Memory B cell (primary cell): ENCODE data around the gene DGKB.

Source experiments
- ATAC-seq: fragments of 150-1000 bp; cut with Tn5 transposase; 2 replicates; pipeline ENCODE4 v1.10.0; 2021; ENCODE audit warnings: low read depth, mild to moderate bottlenecking, moderate library complexity
- DNase-seq, 2 donors: peaks; one replicate each; pipeline ENCODE4 v3.0.0; 2022; ENCODE audit warnings: low spot score in 2 of 2
- H3K27ac Mint-ChIP-seq: one replicate; pipeline ENCODE4 v1.8.0; 2022; ENCODE audit warnings: mild to moderate bottlenecking, moderate library complexity, mixed read lengths
- H3K27me3 Mint-ChIP-seq: one replicate; pipeline ENCODE4 v1.8.0; 2022; ENCODE audit warnings: mixed read lengths
- H3K36me3 Mint-ChIP-seq: one replicate; pipeline ENCODE4 v1.8.0; 2022; ENCODE audit warnings: mild to moderate bottlenecking, mixed read lengths
- H3K4me1 Mint-ChIP-seq: one replicate; pipeline ENCODE4 v1.8.0; 2022; ENCODE audit warnings: mixed read lengths
- H3K4me3 Mint-ChIP-seq: one replicate; pipeline ENCODE4 v1.8.0; 2022; ENCODE audit warnings: mild to moderate bottlenecking, moderate library complexity, mixed read lengths
- H3K9me3 Mint-ChIP-seq: one replicate; pipeline ENCODE4 v1.8.0; 2022; ENCODE audit warnings: mixed read lengths

Gene DGKB

DNA sequence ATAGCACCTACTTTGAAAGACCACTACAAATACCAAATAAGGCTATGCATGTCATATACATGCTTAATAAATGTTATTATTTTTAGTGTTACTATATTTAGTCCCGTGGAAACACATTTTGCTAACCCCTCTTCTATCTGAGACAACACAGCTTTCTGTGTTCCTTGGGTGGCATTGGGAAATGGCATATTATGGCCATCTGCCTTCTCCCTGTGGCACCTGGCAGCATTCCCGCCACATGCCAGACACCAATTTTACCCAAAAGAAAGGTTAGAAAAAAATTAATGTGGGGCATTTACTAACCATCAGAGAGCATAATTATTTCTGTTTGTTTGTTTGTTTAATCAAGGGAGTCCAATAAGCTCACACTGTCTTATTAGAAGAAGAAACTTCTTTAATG is 744.4 kb downstream of the DGKB start:
- Mint-ChIP-seq H3K27ac (no peak overlapping the region), H3K4me1 (peaks cover 2% of the 10 kb centered on the region), H3K36me3 (no peaks in the 10 kb centered on the region), H3K9me3 (peaks cover 11% of the 10 kb centered on the region), H3K27me3 (peaks cover 2% of the 10 kb centered on the region), H3K4me3 (no peak overlapping the region)
- no peak for ATAC-seq
- DNase-seq = no peak

DNA sequence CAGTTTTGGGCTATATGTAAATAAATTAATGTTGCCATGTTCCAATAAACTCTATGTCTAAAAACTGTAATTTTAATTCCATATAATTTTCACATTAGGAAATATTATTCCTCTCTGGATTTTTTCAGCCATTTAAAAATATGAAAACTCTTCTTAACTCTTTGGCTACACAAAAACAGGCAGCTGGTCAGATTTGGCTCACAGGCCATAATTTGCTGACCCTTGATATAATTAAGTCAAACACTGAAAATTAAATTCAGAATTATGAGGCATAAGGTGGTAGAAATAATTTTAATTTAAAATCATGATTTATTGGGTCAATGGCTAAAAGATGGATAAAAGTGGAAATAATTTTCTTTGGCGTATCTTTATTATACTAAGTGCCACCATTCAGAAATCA is 746.1 kb downstream of the DGKB start:
- H3K4me3 Mint-ChIP-seq = no peak overlapping the region
- peaks cover 2% of the 10 kb centered on the region for H3K4me1 Mint-ChIP-seq
- H3K27me3 Mint-ChIP-seq = peaks cover 2% of the 10 kb centered on the region
- no peak overlapping the region for H3K27ac Mint-ChIP-seq
- no peak for DNase-seq
- H3K36me3 Mint-ChIP-seq = no peaks in the 10 kb centered on the region
- peaks cover 11% of the 10 kb centered on the region for H3K9me3 Mint-ChIP-seq
- no peak for ATAC-seq

DNA sequence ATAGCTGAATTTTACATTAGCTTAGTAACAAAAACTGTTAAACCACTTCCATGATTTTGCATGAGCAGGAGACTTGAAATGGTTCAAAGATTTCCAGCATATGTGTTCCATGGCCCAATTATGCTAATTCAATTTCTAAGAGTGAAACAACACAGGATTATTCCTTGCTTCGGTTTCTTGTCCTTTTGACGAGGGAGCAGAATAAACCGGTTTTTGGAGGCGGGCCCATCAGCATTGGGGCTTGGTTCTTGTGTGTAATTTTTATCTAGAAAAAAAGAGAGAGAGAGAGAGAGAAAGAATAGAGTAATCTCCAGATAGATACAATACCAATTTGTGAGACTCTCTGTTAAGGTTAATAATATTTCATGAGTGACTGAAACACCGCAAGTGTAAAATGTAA is 753.6 kb downstream of the DGKB start:
- H3K4me3 Mint-ChIP-seq = no peak overlapping the region
- H3K27ac Mint-ChIP-seq = no peak overlapping the region
- H3K9me3 Mint-ChIP-seq = no peaks in the 10 kb centered on the region
- no peak for ATAC-seq
- H3K4me1 Mint-ChIP-seq = no peaks in the 10 kb centered on the region
- H3K36me3 Mint-ChIP-seq = no peaks in the 10 kb centered on the region
- no peak for DNase-seq
- no peaks in the 10 kb centered on the region for H3K27me3 Mint-ChIP-seq

DNA sequence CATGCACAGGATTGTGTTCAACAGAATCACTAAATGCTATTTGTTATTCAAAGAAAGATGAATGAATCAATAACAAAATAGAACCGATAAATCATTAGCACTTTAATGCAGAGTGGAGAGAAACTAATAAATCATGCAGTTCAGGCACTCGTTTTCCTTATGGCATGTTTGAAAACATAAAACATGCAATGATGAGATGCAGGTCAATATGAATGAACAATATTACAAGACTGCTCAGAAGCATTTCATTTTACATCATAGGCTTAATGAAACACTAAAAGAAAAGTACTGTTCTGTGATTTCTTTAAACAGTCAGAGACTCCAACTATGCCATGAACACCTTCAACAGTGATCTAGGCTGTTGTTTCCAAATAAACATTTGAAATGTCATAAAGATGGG is 755.0 kb downstream of the DGKB start:
- Mint-ChIP-seq H3K27me3 (no peaks in the 10 kb centered on the region), H3K27ac (no peak overlapping the region)

DNA sequence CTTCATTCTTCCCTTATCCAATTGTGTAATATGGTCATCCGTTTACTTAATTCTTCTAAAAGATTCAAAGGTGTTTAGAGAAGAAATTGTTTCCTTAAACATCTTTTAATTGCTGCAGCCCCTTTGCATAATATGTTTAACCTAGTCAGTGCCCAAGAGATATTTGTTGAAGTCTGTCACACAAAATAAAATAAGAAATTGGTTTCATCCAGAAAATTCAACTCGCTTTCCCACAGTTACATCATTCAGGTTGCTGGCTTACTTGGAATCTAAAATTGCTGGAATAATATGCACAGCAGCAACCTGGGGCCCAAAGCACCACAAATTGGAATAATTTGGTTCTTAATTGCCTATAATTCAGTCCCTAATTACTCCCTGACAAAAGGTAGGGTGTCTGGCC is 758.0 kb downstream of the DGKB start:
- H3K9me3 Mint-ChIP-seq = no peaks in the 10 kb centered on the region
- H3K4me1 Mint-ChIP-seq = no peaks in the 10 kb centered on the region
- ATAC-seq (no peak), DNase-seq (no peak)
- no peaks in the 10 kb centered on the region for H3K27me3 Mint-ChIP-seq
- no peaks in the 10 kb centered on the region for H3K36me3 Mint-ChIP-seq
- no peak overlapping the region for H3K4me3 Mint-ChIP-seq
- H3K27ac Mint-ChIP-seq = no peak overlapping the region

More for the DNA sequence above, 755.0 kb downstream of the DGKB start:
- Mint-ChIP-seq H3K9me3 (no peaks in the 10 kb centered on the region), H3K4me1 (no peaks in the 10 kb centered on the region), H3K4me3 (no peak overlapping the region), H3K36me3 (no peaks in the 10 kb centered on the region)
- DNase-seq (no peak), ATAC-seq (no peak)

DNA sequence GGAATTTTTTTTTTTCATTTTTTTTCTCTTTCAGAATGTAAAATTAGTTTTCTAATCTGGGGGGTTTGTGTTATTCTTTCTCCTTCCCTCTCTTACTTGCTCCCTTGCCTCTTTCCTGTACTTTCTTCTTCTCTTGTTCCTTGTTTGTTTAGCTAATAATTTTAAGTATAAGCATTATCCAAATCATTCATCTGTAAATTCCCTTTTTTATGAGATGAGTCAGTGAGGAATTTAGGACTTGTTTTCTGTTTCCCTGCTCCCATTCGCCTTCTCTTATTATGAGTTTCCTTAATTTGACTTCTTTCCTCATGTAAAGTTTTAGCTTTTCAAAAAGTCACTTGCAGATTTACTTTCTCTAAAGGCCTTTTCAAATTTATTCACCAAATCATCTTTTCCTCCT is 758.4 kb downstream of the DGKB start:
- ATAC-seq (no peak), DNase-seq (no peak)
- H3K4me1 Mint-ChIP-seq = no peaks in the 10 kb centered on the region
- H3K27ac Mint-ChIP-seq = no peak overlapping the region
- no peaks in the 10 kb centered on the region for H3K36me3 Mint-ChIP-seq
- no peak overlapping the region for H3K4me3 Mint-ChIP-seq
- H3K27me3 Mint-ChIP-seq = no peaks in the 10 kb centered on the region
- no peaks in the 10 kb centered on the region for H3K9me3 Mint-ChIP-seq

DNA sequence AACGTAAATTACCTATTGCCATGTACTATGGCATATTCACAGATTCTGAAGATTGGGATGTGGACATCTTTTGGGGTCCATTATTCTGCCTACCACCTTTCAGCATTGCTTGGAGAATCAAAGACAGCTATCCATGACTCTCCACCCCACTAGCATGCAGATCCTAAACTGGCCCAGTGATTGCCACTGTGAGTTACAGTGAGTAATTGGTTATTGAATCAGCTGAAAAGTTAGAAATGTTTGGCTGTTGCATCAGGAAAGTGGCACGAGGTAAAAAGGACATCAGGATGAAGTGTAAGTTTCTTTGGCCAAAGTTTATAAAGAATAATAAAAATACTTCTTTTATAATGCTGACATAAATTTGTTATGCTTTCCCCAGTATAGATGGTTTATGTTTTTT is 764.9 kb downstream of the DGKB start:
- Mint-ChIP-seq H3K36me3 (no peaks in the 10 kb centered on the region), H3K27me3 (no peaks in the 10 kb centered on the region), H3K4me1 (no peaks in the 10 kb centered on the region), H3K9me3 (no peaks in the 10 kb centered on the region), H3K4me3 (no peak overlapping the region), H3K27ac (no peak overlapping the region)
- ATAC-seq = no peak
- DNase-seq = no peak

DNA sequence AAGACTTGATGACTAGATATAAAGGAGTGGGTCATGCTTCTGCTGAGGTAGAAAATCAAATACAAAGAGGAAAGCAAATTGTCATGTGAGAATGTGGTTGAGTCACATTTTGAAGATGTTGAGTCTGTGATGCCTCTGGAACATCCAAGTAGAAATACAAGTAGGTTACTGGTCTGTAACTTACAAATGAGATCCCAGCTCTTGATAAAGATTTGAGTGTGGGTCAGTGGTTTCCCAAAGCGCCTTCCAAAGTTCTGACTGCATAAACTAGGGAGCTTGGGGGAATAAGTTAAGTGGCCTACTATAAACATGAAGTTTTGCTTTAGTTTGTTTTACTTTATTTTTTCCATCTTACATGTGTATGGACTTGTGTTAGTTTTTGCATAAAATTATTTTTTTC is 768.8 kb downstream of the DGKB start:
- no peaks in the 10 kb centered on the region for H3K9me3 Mint-ChIP-seq
- no peak overlapping the region for H3K27ac Mint-ChIP-seq
- H3K27me3 Mint-ChIP-seq = no peaks in the 10 kb centered on the region
- no peaks in the 10 kb centered on the region for H3K36me3 Mint-ChIP-seq
- H3K4me3 Mint-ChIP-seq = no peak overlapping the region
- DNase-seq (no peak), ATAC-seq (no peak)
- no peaks in the 10 kb centered on the region for H3K4me1 Mint-ChIP-seq

DNA sequence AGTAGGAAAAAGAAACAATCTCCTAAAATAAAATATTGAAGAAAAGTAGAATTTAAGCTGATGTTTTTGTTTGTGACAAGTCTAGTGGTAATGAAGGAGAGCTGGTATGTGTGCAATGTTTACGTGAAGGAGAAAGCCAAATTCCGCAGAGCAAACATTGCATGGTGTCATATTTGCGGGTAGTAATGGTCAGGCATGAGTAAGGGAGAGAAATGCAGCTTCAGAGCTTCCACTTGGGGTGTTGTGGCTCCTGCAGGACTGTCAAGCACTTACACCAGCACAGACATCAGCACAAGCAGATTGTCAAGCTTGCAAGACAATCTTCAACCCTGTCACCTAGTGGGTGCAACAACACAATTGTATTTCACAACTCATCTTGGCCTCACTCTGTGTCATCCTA is 776.6 kb downstream of the DGKB start:
- Mint-ChIP-seq H3K27ac (no peak overlapping the region), H3K36me3 (no peaks in the 10 kb centered on the region), H3K4me3 (no peak overlapping the region), H3K4me1 (no peaks in the 10 kb centered on the region), H3K27me3 (no peaks in the 10 kb centered on the region), H3K9me3 (no peaks in the 10 kb centered on the region)
- ATAC-seq (no peak), DNase-seq (no peak)

DNA sequence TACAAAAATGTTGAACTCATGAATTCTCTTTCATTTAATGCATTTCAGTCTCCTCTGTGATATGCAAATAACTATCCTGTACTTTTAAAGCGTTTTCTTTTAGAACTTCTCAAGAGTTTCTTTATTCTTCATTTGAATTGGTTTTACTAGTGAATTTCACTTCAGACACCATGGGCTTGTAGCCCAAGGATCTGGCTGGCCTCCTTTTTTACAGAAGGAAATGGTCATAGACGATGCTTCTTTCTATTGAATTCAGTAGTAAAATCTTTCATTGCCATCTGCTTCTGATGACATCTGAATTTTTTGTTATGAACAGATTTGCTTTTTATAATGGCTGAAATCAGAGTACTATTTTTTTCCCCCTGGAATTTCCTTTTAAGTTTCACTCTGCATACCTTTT is 777.8 kb downstream of the DGKB start:
- H3K9me3 Mint-ChIP-seq = no peaks in the 10 kb centered on the region
- no peak overlapping the region for H3K27ac Mint-ChIP-seq

DNA sequence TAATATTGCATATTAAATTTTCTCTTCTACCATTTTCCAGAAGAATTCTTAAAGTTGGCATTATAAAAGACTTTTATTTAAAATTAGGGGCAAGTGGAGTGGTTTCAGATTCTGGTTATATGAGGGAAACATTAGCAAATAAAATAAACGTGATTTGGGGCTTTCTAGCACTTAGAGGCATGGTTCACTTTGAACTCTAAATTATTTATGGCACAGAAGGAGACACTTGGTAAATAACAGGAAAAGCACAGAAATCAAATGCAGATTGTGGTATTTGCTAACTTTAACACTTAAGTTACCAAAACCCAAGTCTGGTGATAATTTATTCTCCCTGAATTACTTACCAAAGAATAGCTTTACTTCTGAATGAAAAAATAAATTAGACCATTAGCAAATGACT is 778.6 kb downstream of the DGKB start:
- Mint-ChIP-seq H3K9me3 (no peaks in the 10 kb centered on the region), H3K36me3 (no peaks in the 10 kb centered on the region), H3K4me3 (no peak overlapping the region), H3K27ac (no peak overlapping the region), H3K27me3 (no peaks in the 10 kb centered on the region), H3K4me1 (no peaks in the 10 kb centered on the region)
- DNase-seq = no peak
- ATAC-seq = no peak

More for the DNA sequence above, 777.8 kb downstream of the DGKB start:
- no peak for DNase-seq
- no peaks in the 10 kb centered on the region for H3K4me1 Mint-ChIP-seq
- H3K4me3 Mint-ChIP-seq = no peak overlapping the region
- H3K36me3 Mint-ChIP-seq = no peaks in the 10 kb centered on the region
- ATAC-seq = no peak
- no peaks in the 10 kb centered on the region for H3K27me3 Mint-ChIP-seq

DNA sequence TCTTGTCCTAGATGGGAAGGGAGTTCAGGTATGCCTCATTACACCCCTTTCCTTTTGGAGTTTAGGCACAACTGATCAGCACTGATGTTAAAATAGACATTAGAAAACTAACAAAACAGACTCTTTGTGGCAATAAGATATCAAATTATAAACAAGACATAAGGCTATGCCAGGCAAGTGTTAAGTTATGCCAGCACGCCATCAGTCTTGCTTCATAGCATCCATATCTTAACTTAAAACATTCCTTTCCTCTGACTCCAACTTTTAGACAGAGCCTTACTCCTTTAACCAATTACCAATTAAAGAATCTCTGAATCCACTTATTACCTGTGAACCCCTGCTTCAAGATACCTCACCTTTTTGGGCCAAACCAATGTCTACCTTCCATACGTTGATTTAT is 786.9 kb downstream of the DGKB start:
- no peaks in the 10 kb centered on the region for H3K27me3 Mint-ChIP-seq
- no peaks in the 10 kb centered on the region for H3K4me1 Mint-ChIP-seq
- peaks cover 4% of the 10 kb centered on the region for H3K9me3 Mint-ChIP-seq
- H3K4me3 Mint-ChIP-seq = no peak overlapping the region
- DNase-seq (no peak), ATAC-seq (no peak)
- H3K36me3 Mint-ChIP-seq = no peaks in the 10 kb centered on the region
- no peak overlapping the region for H3K27ac Mint-ChIP-seq

DNA sequence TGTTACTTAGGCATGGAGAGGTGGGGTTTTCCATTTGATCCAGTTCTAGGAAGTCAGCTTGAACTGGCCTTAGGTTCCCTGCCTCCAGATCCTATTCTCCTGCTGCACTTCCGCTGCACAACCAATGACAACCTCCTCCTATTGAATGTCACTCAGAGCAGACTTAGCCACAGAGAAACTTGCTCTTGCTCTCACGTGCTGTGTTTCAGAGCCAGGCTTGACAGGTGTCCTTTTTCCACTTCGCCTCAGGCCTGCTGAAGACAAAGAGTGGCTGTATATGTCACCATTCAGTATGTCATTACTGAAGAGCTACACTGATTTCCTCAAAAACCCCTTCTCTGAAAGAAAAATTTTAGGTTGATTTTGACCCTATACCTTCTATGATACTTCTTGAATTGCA is 797.7 kb downstream of the DGKB start:
- DNase-seq (no peak), ATAC-seq (no peak)
- no peaks in the 10 kb centered on the region for H3K9me3 Mint-ChIP-seq
- H3K4me1 Mint-ChIP-seq = no peaks in the 10 kb centered on the region
- no peaks in the 10 kb centered on the region for H3K36me3 Mint-ChIP-seq
- no peaks in the 10 kb centered on the region for H3K27me3 Mint-ChIP-seq
- no peak overlapping the region for H3K4me3 Mint-ChIP-seq
- no peak overlapping the region for H3K27ac Mint-ChIP-seq

DNA sequence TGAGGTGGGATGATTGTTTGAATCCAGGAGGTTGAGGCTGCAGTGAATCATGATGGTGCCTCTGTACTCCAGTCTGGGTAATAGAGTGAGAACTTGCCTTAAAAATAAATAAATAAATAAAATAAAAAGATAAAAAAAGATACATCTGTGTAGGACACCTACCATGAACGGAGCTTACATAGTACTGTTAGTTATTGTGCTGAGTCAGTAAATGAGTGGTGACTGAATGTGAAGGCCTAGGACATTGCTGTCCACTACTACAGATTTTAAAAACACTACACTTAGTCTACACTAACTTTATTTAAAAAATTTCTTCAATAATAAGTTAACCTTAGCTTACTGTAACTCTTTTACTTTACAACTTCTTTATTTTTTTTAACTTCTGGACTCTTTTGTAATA is 806.4 kb downstream of the DGKB start:
- Mint-ChIP-seq H3K36me3 (no peaks in the 10 kb centered on the region), H3K27me3 (no peaks in the 10 kb centered on the region), H3K9me3 (peaks cover 1% of the 10 kb centered on the region), H3K4me3 (no peak overlapping the region), H3K27ac (no peak overlapping the region), H3K4me1 (no peaks in the 10 kb centered on the region)
- ATAC-seq = no peak
- DNase-seq = no peak

DNA sequence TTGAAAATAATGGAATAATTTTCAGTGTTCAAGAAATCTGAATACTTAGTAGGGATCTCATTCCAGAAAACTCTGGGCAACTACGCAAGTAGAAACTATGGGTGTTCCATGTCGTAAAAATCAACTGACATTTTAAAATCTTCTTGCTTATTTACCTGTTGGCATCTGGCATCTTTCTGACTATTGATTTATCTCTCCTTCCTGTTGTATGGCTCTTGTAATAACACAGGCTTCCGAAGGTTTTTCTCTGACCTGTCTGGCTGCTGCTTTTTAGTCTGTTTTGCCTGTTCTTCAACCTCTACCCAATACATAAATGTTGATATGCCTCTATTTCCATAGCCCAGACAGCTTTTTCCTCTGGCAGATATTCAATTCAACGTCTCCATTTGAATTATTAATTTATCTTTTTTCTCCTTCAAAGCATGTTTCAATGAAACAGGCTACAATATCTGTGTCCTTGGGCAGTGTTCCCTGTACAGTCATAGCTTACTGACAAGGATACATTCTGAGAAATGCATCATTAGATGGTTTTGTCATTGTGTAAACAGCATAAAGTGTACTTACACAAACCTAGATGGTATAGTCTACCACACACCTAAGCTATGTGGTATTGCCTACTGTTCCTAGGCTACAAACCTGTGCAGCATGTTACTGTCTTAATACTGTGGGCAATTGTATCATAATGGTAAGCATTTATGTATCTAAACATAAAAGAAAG is 807.2 kb downstream of the DGKB start:
- Mint-ChIP-seq H3K4me3 (no peak overlapping the region), H3K27ac (no peak overlapping the region), H3K27me3 (no peaks in the 10 kb centered on the region), H3K36me3 (no peaks in the 10 kb centered on the region), H3K9me3 (peaks cover 1% of the 10 kb centered on the region), H3K4me1 (no peaks in the 10 kb centered on the region)
- ATAC-seq (no peak), DNase-seq (no peak)
